ENCODE data around the gene IZUMO1R. TPM values are rescaled to one million over a fixed set of nuclear protein-coding genes. Genes with fewer than 3 reads are reported as not detected.

The IZUMO1R gene
- total and polyA plus RNA-seq, 2 of the 8 experiments (the other 6 are each of a cell fraction or from before 2014, with no cell fraction given): not detected

GRCh38 chr11:94297985-94298576 is 6.3 kb upstream of the IZUMO1R start:
- no peaks in the 10 kb centered on the region for H3K79me1 ChIP-seq (ENCODE audit: low read depth, low read length)
- no peak overlapping the region for H3K14ac ChIP-seq (ENCODE audit: insufficient read length)
- H3K27me3 ChIP-seq (replicated peaks in 1 of 4; ENCODE audit: control insufficient read depth in 3 of 4, extremely low read depth in 1 of 4, insufficient read depth in 3 of 4, low read length in 3 of 4): no peaks in the 10 kb centered on the region
- H3K79me2 ChIP-seq (ENCODE audit: control insufficient read depth in 1 of 2, insufficient read depth in 2 of 2, low read length in 2 of 2): no peaks in the 10 kb centered on the region
- H3K36me3 ChIP-seq (ENCODE audit: control insufficient read depth in 2 of 4, insufficient read depth in 4 of 4, low read length in 3 of 4): no peaks in the 10 kb centered on the region
- no peak overlapping the region for H3K18ac ChIP-seq (ENCODE audit: extremely low read depth, low read length)
- TF ChIP-seq ATF2 (IDR thresholded peaks at IDR 0.05; ENCODE audit: low read length) (no peak), GTF2F1 (IDR thresholded peaks at IDR 0.05; ENCODE audit: borderline replicate concordance, low read depth, low read length) (no peak), RAD21 (IDR thresholded peaks at IDR 0.05 in 1 of 2, conservative IDR thresholded peaks at IDR 0.05 in 1 of 2; ENCODE audit: low read depth in 2 of 2, low read length in 2 of 2) (peak; percentile 32 to 50; a peak in 3 of 4 replicates)
- TF ChIP-seq, protein P1, sequence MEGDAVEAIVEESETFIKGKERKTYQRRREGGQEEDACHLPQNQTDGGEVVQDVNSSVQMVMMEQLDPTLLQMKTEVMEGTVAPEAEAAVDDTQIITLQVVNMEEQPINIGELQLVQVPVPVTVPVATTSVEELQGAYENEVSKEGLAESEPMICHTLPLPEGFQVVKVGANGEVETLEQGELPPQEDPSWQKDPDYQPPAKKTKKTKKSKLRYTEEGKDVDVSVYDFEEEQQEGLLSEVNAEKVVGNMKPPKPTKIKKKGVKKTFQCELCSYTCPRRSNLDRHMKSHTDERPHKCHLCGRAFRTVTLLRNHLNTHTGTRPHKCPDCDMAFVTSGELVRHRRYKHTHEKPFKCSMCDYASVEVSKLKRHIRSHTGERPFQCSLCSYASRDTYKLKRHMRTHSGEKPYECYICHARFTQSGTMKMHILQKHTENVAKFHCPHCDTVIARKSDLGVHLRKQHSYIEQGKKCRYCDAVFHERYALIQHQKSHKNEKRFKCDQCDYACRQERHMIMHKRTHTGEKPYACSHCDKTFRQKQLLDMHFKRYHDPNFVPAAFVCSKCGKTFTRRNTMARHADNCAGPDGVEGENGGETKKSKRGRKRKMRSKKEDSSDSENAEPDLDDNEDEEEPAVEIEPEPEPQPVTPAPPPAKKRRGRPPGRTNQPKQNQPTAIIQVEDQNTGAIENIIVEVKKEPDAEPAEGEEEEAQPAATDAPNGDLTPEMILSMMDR (IDR thresholded peaks at IDR 0.05; ENCODE audit: control extremely low read depth in 1 of 3, insufficient read depth in 1 of 3, low read depth in 1 of 3, low read length in 3 of 3): peak; percentile 22 to 61 (median 40); a peak in 3 of 4 replicates
- CTCF ChIA-PET (ENCODE audit: partially characterized antibody): interaction anchor here (0.6 to 2.4 kb wide), 15 partner anchors 9 to 378 kb away, joined by 3 to 11 read pairs (median 4); no protein-coding TSS in a partner anchor
- H3K23ac ChIP-seq (ENCODE audit: insufficient read length): no peak overlapping the region
- H4K20me1 ChIP-seq (replicated peaks in 1 of 2; ENCODE audit: control insufficient read depth in 1 of 2, insufficient read depth in 2 of 2, low read length in 2 of 2): no peaks in the 10 kb centered on the region
- H3K4ac ChIP-seq (replicated peaks; ENCODE audit: insufficient read length, low read depth, low read length): no peak overlapping the region
- no peak overlapping the region for H2BK120ac ChIP-seq (replicated peaks; ENCODE audit: low read depth, low read length)
- WGBS, 2 experiments (ENCODE audit: extremely low coverage in 1 of 2, insufficient coverage in 1 of 2, insufficient read length in 1 of 2, insufficient replicate concordance in 2 of 2, low coverage in 1 of 2, low lambda C conversion rate in 2 of 2, missing lambda C conversion rate in 1 of 2): 81% methylated on average over 5 of the region's 5 CpGs; no CpG with 5 or more reads in 1 of the 2 experiments
- H2AK5ac ChIP-seq (ENCODE audit: low read depth, low read length): no peak overlapping the region
- H4K91ac ChIP-seq (replicated peaks; ENCODE audit: insufficient read length, low read length): no peak overlapping the region
- POLR2A ChIA-PET (ENCODE audit: partially characterized antibody): no interaction called here
- H3K9ac ChIP-seq (replicated peaks in 1 of 4; ENCODE audit: extremely low read depth in 1 of 4, low read depth in 3 of 4, low read length in 3 of 4): no peak overlapping the region
- DNase-seq (ENCODE audit: low read depth in 1 of 2, low spot score in 2 of 2) (no peak), FAIRE-seq (no peak)
- H4K8ac ChIP-seq (ENCODE audit: extremely low read depth, insufficient read depth, low read length): no peak overlapping the region
- no peak overlapping the region for H2BK15ac ChIP-seq (ENCODE audit: low read length)
- H3K4me2 ChIP-seq (ENCODE audit: insufficient read depth in 1 of 2, low read depth in 2 of 2, low read length in 2 of 2): no peak overlapping the region
- H2AFZ ChIP-seq (ENCODE audit: low read length): no peak overlapping the region
- no peak overlapping the region for H4K5ac ChIP-seq (ENCODE audit: insufficient read length, low read depth, low read length)
- H2BK5ac ChIP-seq (ENCODE audit: low read depth, low read length): no peak overlapping the region
- no peak overlapping the region for H3K4me3 ChIP-seq (ENCODE audit: extremely low read depth in 1 of 4, insufficient read depth in 2 of 4, low read depth in 3 of 4, low read length in 4 of 4)
- H3K27ac ChIP-seq (ENCODE audit: low read depth, low read length): no peak overlapping the region
- no peaks in the 10 kb centered on the region for H3K23me2 ChIP-seq (ENCODE audit: low read depth, low read length)
- H2BK20ac ChIP-seq (ENCODE audit: low read length): no peak overlapping the region
- H3K4me1 ChIP-seq (replicated peaks in 1 of 4; ENCODE audit: control insufficient read depth in 3 of 4, insufficient read depth in 4 of 4, low read length in 3 of 4): peaks cover 0 to 4% (median 3%) of the 10 kb centered on the region in 4 experiments; a peak in 3 of 7 replicates
- no peak overlapping the region for H2BK12ac ChIP-seq (ENCODE audit: low read depth, low read length)
- H3K9me3 ChIP-seq (ENCODE audit: insufficient read depth in 2 of 2, low read depth in 1 of 2, low read length in 1 of 2): no peaks in the 10 kb centered on the region
- no peak overlapping the region for H3K56ac ChIP-seq (replicated peaks; ENCODE audit: insufficient read length, low read depth, low read length)

Measured in H1 (cell line).